H54 (cell line): Measurements from ENCODE around the gene UBE2C.
"Not testable (repeated sequence)": the region's sequence is repeated elsewhere in the genome, so short reads cannot be mapped to it uniquely, and the experiment has no call there.

Experiments
- DNase-seq: peaks from one replicate; pipeline ENCODE4 v3.0.0; 2011; ENCODE audit warnings: low spot score, mixed read lengths; ENCODE audit not compliant: insufficient read length
- FAIRE-seq: peaks from 3 replicates; lab custom pipeline; 2011; peaks lifted over from hg19 to GRCh38; lab: Jason Lieb, UNC
- POLR2A ChIP-seq: IDR thresholded peaks from 2 replicates; pipeline ENCODE4 v1.6.1; 2011; ENCODE audit warnings: low read depth, mild to moderate bottlenecking, low read length

Gene UBE2C

DNA sequence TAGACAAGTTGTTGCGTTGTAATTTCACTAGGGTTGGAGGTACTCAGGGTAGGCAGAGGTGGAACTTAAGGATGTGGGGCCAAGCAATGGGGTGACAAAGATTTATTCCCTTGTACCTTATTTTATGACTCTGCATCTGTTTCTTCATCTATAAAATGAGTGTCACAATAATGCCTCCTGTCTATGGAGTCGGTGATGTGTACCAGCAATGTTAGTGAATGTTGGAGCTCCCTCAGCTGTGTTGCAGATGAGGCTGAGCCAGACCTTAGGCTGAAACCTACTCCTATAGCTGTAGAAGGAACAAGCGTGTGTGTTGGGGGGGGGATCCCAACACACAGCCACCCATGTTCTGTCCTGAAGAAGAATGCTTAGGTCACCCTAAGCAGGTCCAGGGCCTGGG lies 4.5 kb downstream of the UBE2C start:
- no peak for TF ChIP-seq POLR2A
- FAIRE-seq (no peak), DNase-seq (no peak)

DNA sequence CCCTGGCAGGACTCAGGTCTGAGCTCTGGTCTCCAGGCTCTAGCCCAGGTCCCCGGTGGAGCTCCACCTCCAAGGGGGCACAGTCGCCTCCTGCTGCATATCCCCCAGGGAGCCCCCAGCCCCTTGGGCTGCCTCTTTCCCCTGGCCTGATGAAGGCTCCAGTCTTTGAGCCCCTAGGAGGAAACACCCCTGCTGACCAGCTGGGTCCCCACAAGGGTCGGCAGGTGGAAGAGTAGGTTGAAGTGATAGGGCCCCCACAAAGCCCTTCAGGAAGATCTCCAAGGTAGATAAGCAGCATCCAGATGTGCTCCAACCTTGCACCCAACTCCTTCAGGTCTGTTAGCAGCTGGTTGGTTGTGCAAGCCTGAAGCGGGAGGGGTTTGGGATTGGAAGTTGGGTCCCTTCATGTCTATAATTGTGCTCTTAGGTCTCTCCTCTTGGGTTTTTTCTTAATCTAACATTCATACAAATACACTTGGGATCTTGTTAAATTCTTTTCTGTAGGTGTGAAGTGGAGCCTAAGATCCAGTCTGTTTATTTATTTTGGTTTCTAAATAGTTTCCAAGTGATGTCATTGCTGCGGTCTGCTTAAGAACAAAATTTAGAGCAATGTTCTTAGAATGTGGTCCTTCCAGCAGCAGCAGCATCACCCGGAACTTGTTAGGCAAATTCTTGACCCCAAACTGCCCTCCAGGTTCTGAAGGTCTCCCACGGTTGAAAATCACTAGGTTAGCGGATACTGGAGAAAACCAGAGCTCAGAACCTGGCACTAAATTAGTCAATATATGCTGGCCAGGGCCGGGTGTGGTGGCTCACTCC lies 5.1 kb downstream of the UBE2C start:
- no peak for TF ChIP-seq POLR2A
- FAIRE-seq (no peak), DNase-seq (no peak)

DNA sequence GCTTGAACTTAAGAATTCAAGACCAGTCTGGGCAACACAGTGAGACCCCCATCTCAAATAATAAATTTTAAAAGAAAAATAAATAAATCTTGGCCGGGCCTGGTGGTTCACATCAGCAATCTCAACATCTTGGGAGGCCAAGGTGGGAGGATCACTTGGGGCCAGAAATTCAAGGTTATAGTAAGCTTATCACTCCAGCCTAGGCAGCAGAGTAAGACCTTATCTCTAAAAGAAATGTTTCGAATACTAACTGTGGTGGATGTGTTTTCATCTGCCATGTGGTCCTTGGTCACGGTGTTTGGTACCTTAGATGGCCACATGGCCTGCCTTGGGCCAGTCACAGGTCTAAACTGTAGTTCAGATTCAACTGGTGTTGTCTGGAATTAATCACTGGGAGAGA lies 5.8 kb downstream of the UBE2C start:
- FAIRE-seq (no peak), DNase-seq (no peak)
- no peak for TF ChIP-seq POLR2A

DNA sequence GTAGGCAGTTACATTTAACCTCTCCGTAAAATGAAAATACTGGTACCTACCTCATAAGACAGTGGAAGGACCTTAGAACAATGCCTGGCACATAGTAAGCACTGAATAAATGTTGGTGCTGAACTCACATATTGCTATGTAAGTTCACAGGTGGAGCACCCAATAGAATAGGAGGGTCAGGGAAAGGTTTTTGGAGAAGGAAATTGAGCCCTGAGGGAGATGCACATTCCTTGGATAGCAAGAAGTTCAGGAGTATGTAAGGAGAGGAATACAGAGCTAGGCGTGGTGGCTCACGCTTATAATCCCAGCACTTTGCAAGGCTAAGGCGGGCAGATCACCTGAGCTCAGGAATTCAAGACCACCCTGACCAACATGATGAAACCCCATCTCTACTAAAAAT lies 7.0 kb downstream of the UBE2C start:
- no peak for TF ChIP-seq POLR2A
- FAIRE-seq (no peak), DNase-seq (no peak)

DNA sequence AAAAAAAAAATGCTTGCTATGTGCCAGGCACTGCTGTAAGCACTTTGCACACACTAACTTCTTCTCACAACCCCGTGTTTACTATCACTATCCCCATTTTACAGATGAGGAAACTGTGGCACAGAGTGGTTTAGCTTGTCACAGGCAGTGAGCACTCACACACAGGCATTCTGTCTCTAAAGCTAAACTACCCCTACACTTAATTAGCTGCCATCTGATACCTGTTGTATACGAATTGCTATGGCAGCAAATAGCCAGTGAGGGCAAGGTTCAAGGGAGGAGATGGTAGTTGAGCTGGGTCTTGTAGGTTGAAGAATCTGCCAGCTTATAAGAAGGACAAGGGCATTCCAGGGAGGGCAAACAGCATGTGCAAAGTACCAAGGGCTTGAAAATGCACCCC lies 9.5 kb downstream of the UBE2C start:
- DNase-seq (no peak), FAIRE-seq (no peak)
- TF ChIP-seq POLR2A = no peak

DNA sequence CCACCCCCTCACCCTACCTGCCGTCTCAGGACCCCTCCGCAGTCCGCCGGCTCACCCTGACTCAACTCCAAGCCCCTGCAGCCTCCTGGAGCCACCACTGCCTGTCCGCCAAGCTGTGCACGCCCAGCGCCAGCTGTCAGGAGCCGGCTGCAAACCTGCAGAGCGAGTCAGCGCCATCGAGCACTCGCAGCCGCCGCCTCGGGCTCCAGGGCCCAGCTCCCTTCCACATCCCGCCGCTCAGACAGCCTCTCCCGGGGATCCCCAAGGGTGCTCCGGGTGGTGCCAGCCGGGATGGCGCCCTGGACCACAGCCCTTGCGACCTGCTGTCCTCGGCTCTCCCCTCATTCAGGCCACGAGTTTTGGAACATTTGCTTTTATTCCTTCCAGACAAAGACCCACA lies 10.4 kb downstream of the UBE2C start:
- FAIRE-seq (no peak), DNase-seq (no peak)
- TF ChIP-seq POLR2A = no peak

DNA sequence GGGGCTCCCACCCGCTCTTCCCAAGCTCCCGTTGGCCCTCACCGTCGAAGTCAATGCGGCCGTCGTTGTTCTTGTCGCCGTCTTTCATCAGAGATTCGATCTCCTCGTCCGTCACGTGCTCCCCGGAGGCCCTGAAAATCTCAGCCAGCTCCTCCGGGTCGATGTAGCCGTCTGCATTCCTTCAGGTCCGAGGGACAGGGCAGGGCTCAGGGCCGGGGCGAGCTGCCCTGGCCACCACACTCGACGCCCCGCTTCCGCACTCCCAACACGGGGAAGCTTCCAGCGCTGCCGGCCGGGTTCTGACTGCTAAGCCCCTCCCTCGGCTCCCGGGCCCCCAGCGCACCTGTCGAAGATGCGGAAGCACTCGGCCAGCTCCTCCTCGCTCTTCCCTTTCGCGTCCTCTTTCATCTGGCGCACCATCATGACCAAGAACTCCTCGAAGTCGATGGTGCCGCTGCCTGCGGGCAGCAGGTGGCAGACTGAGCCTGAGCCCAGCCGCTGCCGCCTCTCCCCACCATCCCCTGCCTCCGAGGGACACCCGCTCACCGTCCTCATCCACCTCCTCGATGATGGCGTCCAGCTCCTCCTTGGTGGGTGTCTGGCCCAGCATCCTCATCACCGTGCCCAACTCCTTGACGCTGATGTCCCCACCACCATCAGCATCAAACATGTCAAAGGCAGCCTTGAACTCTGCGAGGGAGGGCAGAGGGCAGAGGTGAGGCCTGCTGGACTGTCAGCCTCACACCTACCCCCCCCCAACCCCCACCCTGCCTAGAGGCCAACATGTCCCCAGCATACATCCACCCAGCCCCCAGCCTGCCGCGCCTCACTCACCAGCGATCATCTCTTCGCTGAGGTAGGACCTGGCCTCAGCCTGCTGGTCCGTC lies 11.7 kb downstream of the UBE2C start:
- FAIRE-seq = no peak
- no peak for TF ChIP-seq POLR2A
- DNase-seq = no peak

DNA sequence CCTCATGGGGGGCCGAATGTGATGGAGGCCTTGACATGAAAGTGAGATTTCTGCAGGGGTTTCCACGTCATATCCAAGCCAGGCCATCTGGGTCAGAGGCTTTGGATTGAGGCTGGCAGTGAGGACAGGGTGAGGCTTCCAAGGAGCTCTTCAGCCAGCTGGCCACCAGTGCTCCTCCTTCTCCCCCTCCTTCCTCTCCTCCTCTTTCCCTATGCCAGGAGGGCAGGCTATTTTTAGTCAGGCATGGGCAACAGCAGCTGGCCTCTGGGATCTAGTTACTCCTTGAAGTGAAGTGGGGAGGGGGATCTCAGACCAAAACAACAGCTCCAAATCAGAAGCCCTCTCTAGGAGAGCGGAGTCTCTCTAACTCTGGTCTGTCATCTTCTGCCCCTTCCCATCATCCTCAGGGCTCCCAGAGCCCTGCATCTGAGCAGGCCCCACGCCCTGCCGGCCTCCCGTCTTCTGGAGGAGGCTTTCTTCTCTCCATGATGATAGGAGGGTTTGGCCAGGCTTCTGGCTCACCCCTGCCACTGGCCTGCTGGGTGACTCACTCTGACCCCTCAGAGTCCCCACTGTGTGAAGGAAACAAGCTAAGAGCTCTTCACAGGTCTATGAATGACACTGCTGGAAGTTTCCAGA lies 14.1 kb downstream of the UBE2C start:
- DNase-seq = no peak
- no peak for FAIRE-seq
- no peak for TF ChIP-seq POLR2A

DNA sequence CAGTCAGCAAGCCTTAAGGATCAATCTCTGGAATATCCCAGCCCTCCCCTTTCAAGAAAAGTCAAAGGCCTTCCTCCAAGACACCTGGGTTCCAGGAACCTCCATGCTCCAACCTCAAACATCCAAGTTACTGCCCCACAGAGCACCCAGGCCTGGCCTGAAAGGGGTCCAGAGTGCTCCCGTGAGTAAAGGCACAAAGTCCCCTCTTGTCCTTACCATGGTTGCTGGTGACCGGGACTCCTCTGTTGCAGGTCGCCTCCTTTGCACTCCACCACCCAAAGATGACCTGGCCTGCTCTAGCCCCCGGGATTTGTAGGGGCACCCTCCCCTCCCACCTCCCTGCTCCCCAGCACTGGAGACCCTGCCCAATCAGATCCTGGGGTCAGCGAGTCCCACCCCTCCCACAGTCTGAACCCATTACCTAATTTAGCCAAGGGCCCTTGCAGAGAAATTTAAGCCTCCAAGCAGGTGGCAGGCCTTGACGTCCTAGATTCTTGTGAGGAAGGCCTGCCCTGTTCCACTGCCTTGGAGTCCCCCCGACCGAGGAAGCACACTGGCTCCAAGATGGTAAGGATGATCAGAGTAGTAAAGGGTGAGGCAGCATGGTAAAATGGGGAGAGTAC lies 14.7 kb downstream of the UBE2C start, which contains the start of gene TNNC2:
Gene TNNC2 (minus strand): TSS at position 283 of the 623 bp plus-strand sequence. CDS start 64 bp downstream, at position 219.
- no peak for TF ChIP-seq POLR2A
- DNase-seq (no peak), FAIRE-seq (no peak)

DNA sequence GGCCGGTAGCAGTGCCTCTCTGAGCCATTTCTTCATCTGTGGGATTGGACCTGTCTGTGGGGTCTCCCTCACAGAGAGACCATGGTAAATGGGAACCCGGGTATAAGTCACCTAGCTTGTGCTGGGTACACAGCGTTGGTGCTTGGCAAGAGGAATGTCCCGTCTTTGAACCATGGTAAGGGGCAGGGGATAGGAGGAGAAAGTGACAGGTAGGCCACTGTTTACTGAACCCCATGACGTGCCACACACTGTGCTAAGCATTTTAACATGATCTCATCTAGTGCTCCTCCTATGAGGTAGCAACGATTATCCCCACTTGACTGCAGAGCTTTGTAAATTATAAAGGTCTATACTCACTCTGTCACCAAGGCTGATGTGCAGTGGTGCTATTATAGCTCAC lies 15.3 kb downstream of the UBE2C start:
- FAIRE-seq = no peak
- no peak for DNase-seq
- no peak for TF ChIP-seq POLR2A

DNA sequence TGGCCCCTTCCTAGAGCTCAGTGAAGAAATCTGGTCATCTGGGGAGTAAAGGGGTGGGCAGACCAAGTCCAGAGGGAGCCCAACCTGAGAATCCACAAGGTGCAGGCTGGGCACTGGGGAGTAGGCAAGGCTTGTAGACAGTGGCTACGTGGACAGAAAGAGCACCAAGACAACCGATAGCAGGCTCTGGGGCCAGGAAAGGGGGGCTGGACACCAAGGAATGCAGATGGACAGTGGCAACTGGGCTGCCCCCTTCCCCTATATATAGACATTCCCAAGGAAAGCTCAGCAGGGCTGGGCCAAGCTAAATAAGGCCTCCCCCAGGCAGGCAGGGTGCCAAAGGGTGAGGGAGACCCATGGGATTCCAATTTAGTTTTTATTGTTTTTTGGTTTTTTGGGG lies 16.1 kb downstream of the UBE2C start:
- DNase-seq (no peak), FAIRE-seq (no peak)
- TF ChIP-seq POLR2A = no peak

DNA sequence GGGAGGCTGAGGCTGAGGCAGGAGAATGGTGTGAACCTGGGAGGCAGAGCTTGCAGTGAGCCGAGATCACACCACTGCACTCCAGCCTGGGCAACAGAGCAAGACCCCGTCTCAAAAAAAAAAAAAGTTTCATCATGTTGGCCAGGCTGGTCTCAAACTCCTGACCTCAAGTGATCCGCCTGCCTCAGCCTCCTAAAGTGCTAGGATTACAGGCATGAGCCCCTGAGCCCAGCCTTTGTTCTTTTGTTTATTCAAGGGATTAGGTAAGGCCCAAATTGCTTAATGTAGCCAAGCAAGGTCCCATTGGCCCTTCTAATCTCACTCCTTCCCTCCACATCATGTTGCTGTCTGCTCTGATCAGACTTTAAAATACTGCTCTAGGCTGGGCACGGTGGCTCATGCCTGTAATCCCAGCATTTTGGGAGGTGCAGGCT lies 17.2 kb downstream of the UBE2C start:
- not testable (repeated sequence) for FAIRE-seq, DNase-seq

DNA sequence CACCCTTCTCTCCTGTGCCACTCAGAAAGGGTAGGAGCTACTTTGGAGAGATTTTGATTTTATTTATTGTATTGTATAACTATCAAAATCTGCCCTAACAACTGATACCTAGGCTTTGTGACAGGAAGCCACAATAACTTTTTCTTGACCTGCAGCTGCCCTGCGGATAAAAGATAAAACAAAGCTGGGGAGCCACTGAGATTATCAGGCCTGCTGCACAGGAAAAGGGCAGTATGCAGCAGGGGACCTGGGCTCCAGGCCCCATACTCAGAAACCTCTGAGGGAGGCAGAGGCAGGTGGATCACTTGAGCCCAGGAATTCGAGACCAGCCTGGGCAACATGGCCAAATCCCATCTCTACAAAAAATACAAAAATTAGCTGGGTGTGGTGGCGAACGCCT lies 20.2 kb downstream of the UBE2C start:
- FAIRE-seq = no peak
- no peak for TF ChIP-seq POLR2A
- DNase-seq = no peak
